ENCODE measurements around the gene RAF1. TPM values are rescaled to one million over a fixed set of nuclear protein-coding genes. Genes with fewer than 3 reads are reported as not detected.
A peak's percentile ranks its signal among the peaks of the same experiment; 100 is the strongest.

Gene RAF1
- total RNA-seq, 1 experiment from 2014 or later, result 68.8 TPM

DNA sequence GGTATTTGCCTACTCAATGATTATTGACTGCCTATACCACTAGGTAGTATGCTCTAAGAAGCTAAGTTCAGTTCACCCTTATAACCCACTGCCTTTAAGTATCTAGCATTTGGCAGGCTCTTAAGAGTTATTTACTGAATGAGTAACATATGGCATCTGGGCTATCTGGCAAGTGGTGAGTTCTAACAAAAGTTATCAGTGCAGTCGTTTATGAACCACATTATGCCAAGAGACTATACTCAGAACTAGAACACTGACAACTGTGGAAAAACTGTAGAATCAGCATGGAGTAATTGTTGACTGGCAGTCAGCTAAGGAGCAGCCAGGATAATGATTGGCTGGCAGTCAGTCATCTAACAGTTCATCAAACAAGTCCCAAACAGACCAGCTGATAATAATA, 25.8 kb downstream of the RAF1 start:
- POLR2A ChIA-PET, result interaction anchor here (0.6 kb wide), 1 partner anchor 9 kb away, joined by 4 read pairs; no protein-coding TSS in a partner anchor
- Histone ChIP-seq H3K9me3 (ENCODE audit: control insufficient read depth, insufficient read depth, low read depth, low read length) (no peaks in the 10 kb centered on the region), H3K27me3 (ENCODE audit: control insufficient read depth, insufficient read depth, low read length) (no peaks in the 10 kb centered on the region), H3K27ac (ENCODE audit: low read length) (no peak overlapping the region), H3K4me3 (ENCODE audit: low read depth in 2 of 2, low read length in 2 of 2) (no peak overlapping the region), H3K4me1 (ENCODE audit: control insufficient read depth, insufficient read depth, low read length) (peaks cover 5% of the 10 kb centered on the region), H3K36me3 (ENCODE audit: control insufficient read depth, insufficient read depth, low read length) (no peaks in the 10 kb centered on the region)
- BruUV-seq (replicated peaks), result no TSS peak
- in situ Hi-C loops (cut with HindIII; ENCODE audit: low pct_unique_long_range_greater_than_20kb, low sequenced_read_pairs), result no loop called here
- ATAC-seq, result peak; percentile 75; the same call in 1 of the 2 replicates
- CTCF ChIA-PET, result no interaction called here
- intact Hi-C loops (cut with micrococcal nuclease; ENCODE audit: unreplicated experiment), result no loop called here
- TF ChIP-seq REST (IDR thresholded peaks at IDR 0.05; ENCODE audit: insufficient read depth in 1 of 2, low read depth in 2 of 2, low read length in 1 of 2) (no peak), POLR2AphosphoS5 (IDR thresholded peaks at IDR 0.05; ENCODE audit: low read depth, low read length) (no peak), TCF7L2 (IDR thresholded peaks at IDR 0.05; ENCODE audit: low read depth, low read length) (no peak), SIN3A (IDR thresholded peaks at IDR 0.05; ENCODE audit: borderline replicate concordance, insufficient read depth, low read depth, low read length) (no peak), CTCF (IDR thresholded peaks at IDR 0.05) (no peak)
- no peak for DNase-seq (ENCODE audit: low read depth, low spot score)

- DNase-seq (ENCODE audit: low read depth, low spot score) (no peak), ATAC-seq (no peak)
- Histone ChIP-seq H3K4me3 (ENCODE audit: low read depth in 2 of 2, low read length in 2 of 2) (no peak overlapping the region), H3K4me1 (ENCODE audit: control insufficient read depth, insufficient read depth, low read length) (peaks cover 22% of the 10 kb centered on the region), H3K27ac (ENCODE audit: low read length) (no peak overlapping the region), H3K27me3 (ENCODE audit: control insufficient read depth, insufficient read depth, low read length) (no peaks in the 10 kb centered on the region), H3K36me3 (ENCODE audit: control insufficient read depth, insufficient read depth, low read length) (no peaks in the 10 kb centered on the region), H3K9me3 (ENCODE audit: control insufficient read depth, insufficient read depth, low read depth, low read length) (no peaks in the 10 kb centered on the region)
- intact Hi-C loops (cut with micrococcal nuclease; ENCODE audit: unreplicated experiment), result no loop called here
- TF ChIP-seq CTCF (IDR thresholded peaks at IDR 0.05) (no peak), TCF7L2 (IDR thresholded peaks at IDR 0.05; ENCODE audit: low read depth, low read length) (no peak), SIN3A (IDR thresholded peaks at IDR 0.05; ENCODE audit: borderline replicate concordance, insufficient read depth, low read depth, low read length) (no peak), REST (IDR thresholded peaks at IDR 0.05; ENCODE audit: insufficient read depth in 1 of 2, low read depth in 2 of 2, low read length in 1 of 2) (no peak), POLR2AphosphoS5 (IDR thresholded peaks at IDR 0.05; ENCODE audit: low read depth, low read length) (no peak)
- in situ Hi-C loops (cut with HindIII; ENCODE audit: low pct_unique_long_range_greater_than_20kb, low sequenced_read_pairs), result no loop called here
- no TSS peak for BruUV-seq (replicated peaks)
- ChIA-PET CTCF (no interaction called here), POLR2A (interaction anchor here (0.7 kb wide), 1 partner anchor 48 kb away, joined by 11 read pairs; no protein-coding TSS in a partner anchor)
Measured at GRCh38 chr3:12633108-12633507, 30.8 kb downstream of the RAF1 start.
